Measurements from ENCODE around the gene SCNN1G. TPM values are rescaled to one million over a fixed set of nuclear protein-coding genes. Genes with fewer than 3 reads are reported as not detected.

Gene SCNN1G
- total RNA-seq, 1 donor from 2014 or later, result not detected

- TF ChIP-seq CTCF (IDR thresholded peaks at IDR 0.05) (no peak), EZH2phosphoT487 (IDR thresholded peaks at IDR 0.05) (no peak), EZH2 (IDR thresholded peaks at IDR 0.05) (no peak)
- Mint-ChIP-seq H3K27ac (no peak overlapping the region), H3K9me3 (no peaks in the 10 kb centered on the region), H3K36me3 (no peaks in the 10 kb centered on the region), H3K4me1 (no peaks in the 10 kb centered on the region), H3K27me3 (ENCODE audit: insufficient read depth, low read depth) (peaks cover 6% of the 10 kb centered on the region), H3K4me3 (no peak overlapping the region)
- Histone ChIP-seq H3K4me3 (no peak overlapping the region), H3K4me1 (no peaks in the 10 kb centered on the region), H3K27ac (no peak overlapping the region), H4K20me1 (ENCODE audit: low read depth) (no peaks in the 10 kb centered on the region), H3K27me3 (no peaks in the 10 kb centered on the region), H3K79me2 (ENCODE audit: low read depth) (no peaks in the 10 kb centered on the region), H3K9ac (no peak overlapping the region), H2AFZ (replicated peaks) (no peak overlapping the region), H3F3A (ENCODE audit: low read depth) (no peaks in the 10 kb centered on the region), H3K4me2 (no peak overlapping the region), H3K36me3 (no peaks in the 10 kb centered on the region), H3K9me3 (ENCODE audit: low read depth) (no peaks in the 10 kb centered on the region)
- no peak for DNase-seq (ENCODE audit: low spot score)
Measured at GRCh38 chr16:23232806-23233205, 50.3 kb downstream of the SCNN1G start.

- Histone ChIP-seq H3K79me2 (ENCODE audit: low read depth) (no peaks in the 10 kb centered on the region), H3K9me3 (ENCODE audit: low read depth) (no peaks in the 10 kb centered on the region), H3K9ac (no peak overlapping the region), H3K4me2 (no peak overlapping the region), H4K20me1 (ENCODE audit: low read depth) (no peaks in the 10 kb centered on the region), H3F3A (ENCODE audit: low read depth) (no peaks in the 10 kb centered on the region), H3K27me3 (no peaks in the 10 kb centered on the region), H3K27ac (no peak overlapping the region), H3K4me3 (no peak overlapping the region), H3K36me3 (no peaks in the 10 kb centered on the region), H2AFZ (replicated peaks) (no peak overlapping the region), H3K4me1 (no peaks in the 10 kb centered on the region)
- no peaks in the 10 kb centered on the region for H3K36me3 Mint-ChIP-seq
- no peak for DNase-seq (ENCODE audit: low spot score)
- no peaks in the 10 kb centered on the region for H3K9me3 Mint-ChIP-seq
- H3K4me3 Mint-ChIP-seq, result no peak overlapping the region
- no peaks in the 10 kb centered on the region for H3K4me1 Mint-ChIP-seq
- no peak overlapping the region for H3K27ac Mint-ChIP-seq
- no peak for TF ChIP-seq EZH2phosphoT487 (IDR thresholded peaks at IDR 0.05)
- no peak for TF ChIP-seq CTCF (IDR thresholded peaks at IDR 0.05)
- TF ChIP-seq EZH2 (IDR thresholded peaks at IDR 0.05), result no peak
- H3K27me3 Mint-ChIP-seq (ENCODE audit: insufficient read depth, low read depth), result peaks cover 7% of the 10 kb centered on the region
Measured at GRCh38 chr16:23235176-23235575, 52.6 kb downstream of the SCNN1G start.

- peaks cover 3% of the 10 kb centered on the region for H3K27me3 Mint-ChIP-seq (ENCODE audit: insufficient read depth, low read depth)
- H3K36me3 ChIP-seq, result no peaks in the 10 kb centered on the region
Measured at GRCh38 chr16:23236983-23237382, 54.4 kb downstream of the SCNN1G start.

More at GRCh38 chr16:23236983-23237382, 54.4 kb downstream of the SCNN1G start:
- H3K9me3 Mint-ChIP-seq, result no peaks in the 10 kb centered on the region
- no peaks in the 10 kb centered on the region for H3K36me3 Mint-ChIP-seq
- no peak overlapping the region for H2AFZ ChIP-seq (replicated peaks)
- H4K20me1 ChIP-seq (ENCODE audit: low read depth), result no peaks in the 10 kb centered on the region
- no peak overlapping the region for H3K27ac Mint-ChIP-seq
- H3K9me3 ChIP-seq (ENCODE audit: low read depth), result no peaks in the 10 kb centered on the region
- TF ChIP-seq EZH2phosphoT487 (IDR thresholded peaks at IDR 0.05) (no peak), CTCF (IDR thresholded peaks at IDR 0.05) (no peak), EZH2 (IDR thresholded peaks at IDR 0.05) (no peak)
- DNase-seq (ENCODE audit: low spot score), result no peak
- no peak overlapping the region for H3K27ac ChIP-seq
- no peaks in the 10 kb centered on the region for H3K4me1 Mint-ChIP-seq
- no peaks in the 10 kb centered on the region for H3F3A ChIP-seq (ENCODE audit: low read depth)
- H3K27me3 ChIP-seq, result no peaks in the 10 kb centered on the region
- no peak overlapping the region for H3K4me2 ChIP-seq
- H3K4me3 ChIP-seq, result no peak overlapping the region
- no peak overlapping the region for H3K9ac ChIP-seq
- peaks cover 5% of the 10 kb centered on the region for H3K4me1 ChIP-seq
- no peaks in the 10 kb centered on the region for H3K79me2 ChIP-seq (ENCODE audit: low read depth)
- no peak overlapping the region for H3K4me3 Mint-ChIP-seq

All from neural progenitor cell (in vitro differentiated cells).